GM21528 (cell line): ENCODE results near the gene DCDC2.
"Not testable (repeated sequence)": the region's sequence is repeated elsewhere in the genome, so short reads cannot be mapped to it uniquely, and the experiment has no call there.

Source experiments
- ATAC-seq: cut with Tn5 transposase; IDR thresholded peaks from one replicate; pipeline ENCODE4 v1.9.1; 2021; ENCODE audit warnings: mild to moderate bottlenecking, moderate library complexity; ENCODE audit not compliant: unreplicated experiment, low FRiP score

The DCDC2 gene

DNA sequence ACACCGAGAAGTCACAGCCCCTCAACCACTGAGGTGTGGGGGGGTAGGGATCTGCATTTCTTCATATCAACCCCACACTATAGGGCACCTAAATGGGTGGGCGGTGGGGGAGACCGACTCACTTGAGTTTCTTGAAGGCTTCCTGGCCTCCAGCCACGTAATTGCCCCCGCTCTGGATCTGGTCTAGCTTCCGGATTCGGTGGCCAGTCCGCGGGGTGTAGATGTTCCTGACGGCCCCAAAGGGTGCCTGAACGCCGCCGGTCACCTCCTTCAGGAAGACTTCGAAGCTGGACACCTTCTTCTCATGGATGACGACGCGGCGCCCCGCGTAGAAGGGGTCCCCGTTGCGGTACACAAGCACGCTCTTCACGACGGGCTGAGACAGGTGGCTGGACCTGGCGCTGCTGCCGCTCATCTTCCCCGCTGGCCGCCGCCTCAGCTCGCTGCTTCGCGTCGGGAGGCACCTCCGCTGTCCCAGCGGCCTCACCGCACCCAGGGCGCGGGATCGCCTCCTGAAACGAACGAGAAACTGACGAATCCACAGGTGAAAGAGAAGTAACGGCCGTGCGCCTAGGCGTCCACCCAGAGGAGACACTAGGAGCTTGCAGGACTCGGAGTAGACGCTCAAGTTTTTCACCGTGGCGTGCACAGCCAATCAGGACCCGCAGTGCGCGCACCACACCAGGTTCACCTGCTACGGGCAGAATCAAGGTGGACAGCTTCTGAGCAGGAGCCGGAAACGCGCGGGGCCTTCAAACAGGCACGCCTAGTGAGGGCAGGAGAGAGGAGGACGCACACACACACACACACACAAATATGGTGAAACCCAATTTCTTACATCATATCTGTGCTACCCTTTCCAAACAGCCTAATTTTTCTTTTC, at the start of gene DCDC2:
DCDC2 (minus strand) TSS at position 724 of the 883 bp plus-strand sequence; CDS start at position 415, 309 bp downstream.
- no peak for ATAC-seq

DNA sequence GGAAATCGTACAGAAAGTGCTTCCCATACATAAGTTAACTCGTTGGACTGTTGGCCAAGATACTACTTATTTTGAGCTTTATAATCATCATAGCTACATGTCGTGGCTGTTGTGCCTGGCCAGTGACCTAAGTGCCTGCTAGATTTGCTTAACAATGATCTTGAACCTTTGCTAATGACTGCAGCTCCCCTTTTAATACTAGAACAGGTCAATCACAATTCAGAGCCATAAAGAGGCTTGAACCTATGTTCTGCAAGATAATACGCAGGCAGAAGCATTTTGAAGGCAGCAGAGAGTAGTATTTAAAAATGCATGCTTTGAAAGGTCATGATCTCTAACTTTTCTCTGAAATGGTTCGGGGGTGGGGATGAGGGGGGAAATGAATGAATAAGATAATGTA, 47.4 kb upstream of the DCDC2 start:
- no peak for ATAC-seq

DNA sequence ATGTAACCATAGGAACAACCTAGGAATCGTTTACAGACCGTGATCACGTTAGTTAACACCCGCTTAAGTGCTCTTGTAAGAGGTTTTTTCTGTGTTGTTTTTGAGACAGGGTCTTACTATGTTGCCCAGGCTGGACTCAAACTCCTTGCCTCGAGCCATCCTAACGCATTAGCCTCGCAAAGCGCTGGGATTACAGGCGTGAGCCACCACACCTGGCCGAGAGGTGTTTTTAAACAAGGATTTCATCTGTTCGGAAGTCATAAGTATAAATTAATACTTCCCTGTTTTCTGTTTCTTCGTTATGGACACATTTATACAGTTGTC, 45.6 kb upstream of the DCDC2 start:
- ATAC-seq = no peak

DNA sequence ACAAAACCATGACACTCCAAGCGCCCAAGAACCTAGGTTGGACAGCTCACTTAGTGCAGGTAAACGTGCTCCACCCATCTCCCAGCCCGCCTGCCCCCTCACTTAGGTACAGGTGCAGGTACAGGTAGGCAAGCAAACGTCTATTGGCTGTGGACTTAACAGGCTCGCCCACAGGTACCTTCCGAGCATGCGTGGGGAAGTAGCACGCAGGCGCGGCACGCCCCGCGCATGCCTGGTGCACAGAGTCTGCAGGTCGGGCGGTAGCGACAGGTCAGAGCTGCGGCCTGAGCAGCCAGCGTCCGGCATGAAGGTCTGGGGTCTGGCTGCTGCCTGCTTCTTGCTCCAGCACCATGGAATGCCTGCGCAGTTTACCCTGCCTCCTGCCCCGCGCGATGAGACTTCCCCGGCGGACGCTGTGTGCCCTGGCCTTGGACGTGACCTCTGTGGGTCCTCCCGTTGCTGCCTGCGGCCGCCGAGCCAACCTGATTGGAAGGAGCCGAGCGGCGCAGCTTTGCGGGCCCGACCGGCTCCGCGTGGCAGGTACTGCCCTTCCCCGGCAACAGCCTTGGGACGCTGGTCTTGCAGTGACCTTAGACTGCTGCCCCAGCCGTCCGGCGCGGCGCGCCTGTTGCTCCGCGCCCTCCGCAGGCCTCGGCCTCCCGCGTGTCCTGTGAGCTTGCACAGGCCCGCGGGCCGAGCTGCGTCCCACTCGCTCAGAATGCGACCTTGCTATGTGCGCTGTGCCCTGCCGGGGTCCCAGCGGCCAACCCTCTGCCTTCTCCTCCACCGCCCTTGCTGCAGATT, 45.0 kb upstream of the DCDC2 start, which contains the start of gene MRS2:
MRS2 (plus strand) TSS at position 240 of the 804 bp plus-strand sequence; CDS start at position 351, 111 bp downstream.
- peak; percentile 96 for ATAC-seq

DNA sequence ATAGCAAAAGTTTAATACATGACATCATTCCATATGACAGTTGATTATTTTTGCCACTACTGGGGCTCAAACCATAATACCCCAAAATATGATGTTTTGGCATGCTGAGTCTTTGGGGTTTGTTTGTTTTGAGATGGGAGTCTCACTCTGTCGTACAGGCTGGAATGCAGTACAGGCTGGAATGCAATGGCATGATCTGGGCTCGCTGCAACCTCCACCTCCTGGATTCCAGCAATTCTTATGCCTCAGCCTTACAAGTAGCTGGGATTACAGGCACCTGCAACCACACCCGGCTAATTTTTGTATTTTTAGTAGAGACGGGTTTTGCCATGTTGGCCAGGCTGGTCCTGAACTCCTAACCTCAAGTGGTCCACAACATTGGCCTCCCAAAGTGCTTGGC, 43.6 kb upstream of the DCDC2 start:
- no peak for ATAC-seq

DNA sequence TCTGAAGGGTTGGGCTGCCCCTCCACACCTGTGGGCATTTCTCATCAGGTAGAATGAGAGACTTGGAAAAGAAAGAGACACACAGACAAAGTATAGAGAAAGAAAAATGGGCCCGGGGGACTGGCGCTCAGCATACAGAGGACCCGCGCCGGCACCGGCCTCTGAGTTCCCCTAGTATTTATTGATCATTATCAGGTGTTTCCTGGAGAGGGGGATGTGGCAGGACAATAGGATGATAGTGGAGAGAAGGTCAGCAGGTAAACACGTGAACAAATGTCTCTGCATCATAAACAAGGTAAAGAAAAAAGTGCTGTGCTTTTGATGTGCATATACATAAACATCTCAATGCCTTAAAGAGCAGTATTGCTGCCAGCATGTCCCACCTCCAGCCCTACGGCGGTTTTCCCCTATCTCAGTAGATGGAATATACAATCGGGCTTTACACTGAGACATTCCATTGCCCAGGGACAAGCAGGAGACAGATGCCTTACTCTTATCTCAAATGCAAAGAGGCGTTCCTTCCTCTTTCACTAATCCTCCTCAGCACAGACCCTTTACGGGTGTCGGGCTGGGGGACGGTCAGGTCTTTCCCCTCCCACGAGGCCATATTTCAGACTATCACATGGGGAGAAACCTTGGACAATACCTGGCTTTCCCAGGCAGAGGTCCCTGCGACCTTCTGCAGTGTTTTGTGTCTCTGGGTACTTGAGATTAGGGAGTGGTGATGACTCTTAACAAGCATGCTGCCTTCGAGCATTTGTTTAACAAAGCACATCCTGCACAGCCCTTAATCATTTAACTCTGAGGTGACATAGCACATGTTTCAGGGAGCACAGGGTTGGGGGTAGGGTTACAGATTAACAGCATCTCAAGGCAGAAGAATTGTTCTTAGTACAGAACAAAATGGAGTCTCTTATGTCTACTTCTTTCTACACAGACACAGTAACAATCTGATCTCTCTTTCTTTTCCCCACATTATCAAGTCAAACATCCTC, 42.5 kb upstream of the DCDC2 start:
- ATAC-seq = not testable (repeated sequence)

DNA sequence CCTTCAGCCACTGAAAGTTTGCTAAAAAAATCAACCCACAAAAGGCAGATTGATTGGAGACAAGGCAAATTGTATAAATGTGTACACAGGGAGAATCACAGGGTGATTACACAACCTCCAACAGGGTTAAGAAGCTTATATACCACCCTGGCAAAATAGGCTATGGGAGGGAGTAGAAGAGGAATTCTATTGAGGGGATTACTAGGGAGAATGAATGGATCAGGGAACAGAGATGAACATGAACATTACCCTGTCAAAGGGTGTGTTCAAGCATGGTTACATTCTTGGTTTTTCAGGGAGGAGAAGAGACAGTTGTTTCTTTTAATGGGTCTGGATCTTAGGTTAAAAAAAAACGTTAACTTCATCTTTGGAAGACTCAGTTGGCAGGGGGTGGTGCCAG, 39.8 kb upstream of the DCDC2 start:
- no peak for ATAC-seq

DNA sequence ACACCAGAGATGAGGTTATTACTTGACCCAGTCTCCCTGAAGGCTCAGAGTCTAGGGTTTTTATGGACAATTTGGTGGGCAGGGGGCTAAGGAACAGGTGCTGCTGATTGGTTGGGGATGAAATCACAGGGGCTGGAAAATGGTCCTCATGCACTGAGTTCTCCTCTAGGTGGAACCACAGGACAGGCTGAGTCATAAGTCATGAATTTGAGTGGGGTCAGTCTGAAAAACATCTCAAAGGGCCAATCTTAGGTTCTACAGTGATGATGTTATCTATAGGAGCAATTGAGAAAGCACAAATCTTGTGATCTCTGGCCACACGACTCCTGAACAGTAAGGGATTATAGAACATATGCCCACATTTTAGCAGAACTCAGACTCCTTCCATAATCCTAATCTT, 39.0 kb upstream of the DCDC2 start:
- no peak for ATAC-seq

DNA sequence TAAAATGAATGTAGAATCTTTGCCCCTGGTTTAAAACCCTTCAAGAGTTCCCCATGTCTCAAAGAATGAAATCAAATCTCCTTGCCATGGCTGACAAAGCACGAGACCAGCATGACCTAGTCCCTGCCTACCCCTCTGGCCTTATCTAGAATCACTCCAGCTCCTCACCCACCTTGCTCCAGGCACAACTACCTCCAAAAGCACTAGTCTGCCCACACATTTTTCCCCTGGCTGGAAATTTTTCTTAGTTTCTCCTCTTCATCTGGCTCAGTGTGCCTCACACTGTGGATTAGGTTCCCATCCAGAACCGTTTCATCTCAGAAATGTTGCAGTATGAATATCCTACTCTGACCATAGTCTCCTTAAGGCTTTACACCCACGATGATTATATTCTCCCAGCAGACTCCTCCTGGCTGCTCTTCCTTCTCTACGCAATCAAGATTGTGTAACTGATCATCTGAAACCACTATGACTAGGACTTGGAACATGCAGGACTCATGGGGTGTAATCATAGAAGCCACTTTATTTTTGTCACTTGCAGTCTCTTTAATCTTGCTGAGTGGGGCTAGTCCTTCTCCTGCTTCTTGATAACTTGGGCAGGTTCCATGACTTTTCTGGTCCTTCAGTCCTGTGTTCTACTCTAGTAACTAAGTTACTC, 37.0 kb upstream of the DCDC2 start:
- no peak for ATAC-seq

DNA sequence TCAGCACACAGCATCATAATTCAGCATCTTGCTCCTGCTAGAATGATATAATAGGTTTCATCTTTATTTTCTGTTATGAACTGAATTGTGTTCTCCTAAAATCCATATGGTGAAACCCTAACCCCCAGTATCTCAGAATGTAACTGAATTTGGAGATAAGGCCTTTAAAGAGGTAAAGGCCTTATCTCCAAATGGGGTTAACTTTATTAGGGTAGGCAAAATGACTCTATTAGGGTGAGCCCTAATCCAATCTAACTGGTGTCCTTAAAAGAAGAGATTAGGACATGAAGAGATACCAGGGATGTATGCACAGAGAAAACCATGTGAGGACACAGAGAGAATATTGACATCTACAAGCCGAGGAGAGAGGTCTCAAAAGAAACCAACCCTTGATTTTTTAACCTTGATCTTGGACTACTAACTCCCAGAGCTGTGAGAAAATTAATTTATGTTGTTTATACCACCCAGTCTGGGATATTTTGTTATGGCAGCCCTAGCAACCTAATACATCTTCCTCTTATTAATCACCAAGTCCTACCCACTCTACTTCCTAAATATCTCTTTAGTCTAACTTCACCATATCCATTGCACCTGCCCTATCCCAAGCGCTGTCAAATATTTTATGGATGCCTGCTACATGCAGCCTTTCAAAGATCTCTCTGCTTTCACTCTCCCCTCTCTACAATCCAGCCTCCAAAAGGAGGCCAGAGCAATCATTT, 36.4 kb upstream of the DCDC2 start:
- no peak for ATAC-seq

DNA sequence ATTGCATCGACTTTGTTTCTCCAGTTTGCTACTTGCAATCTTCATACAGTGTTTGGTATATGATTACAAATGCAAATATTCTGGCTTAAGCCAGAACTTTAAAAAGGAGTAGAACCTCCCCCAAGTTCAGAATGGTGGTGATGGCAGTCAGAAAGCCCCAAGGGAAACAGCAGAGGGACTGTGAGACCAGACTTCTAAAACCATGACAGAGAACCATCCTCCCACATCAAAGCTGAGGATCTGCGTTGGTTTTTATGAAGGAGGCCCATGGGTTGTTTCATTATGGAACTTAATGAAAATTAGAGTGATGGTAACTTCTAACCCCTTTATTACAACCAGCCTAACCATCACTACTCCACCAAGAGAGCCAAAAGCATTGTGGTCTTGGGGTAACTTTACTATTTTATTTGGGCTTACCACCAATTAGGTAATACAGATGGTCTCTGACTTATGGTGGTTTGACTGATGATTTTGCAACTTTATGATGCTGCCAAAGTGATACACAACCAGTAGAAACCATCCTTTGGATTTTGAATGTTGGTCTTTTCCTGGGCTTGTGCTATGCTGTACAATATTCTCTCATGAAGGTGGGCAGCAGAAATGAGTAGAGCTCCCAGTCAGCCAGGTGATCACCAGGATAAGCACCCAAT, 34.0 kb upstream of the DCDC2 start:
- ATAC-seq = peak; percentile 80

DNA sequence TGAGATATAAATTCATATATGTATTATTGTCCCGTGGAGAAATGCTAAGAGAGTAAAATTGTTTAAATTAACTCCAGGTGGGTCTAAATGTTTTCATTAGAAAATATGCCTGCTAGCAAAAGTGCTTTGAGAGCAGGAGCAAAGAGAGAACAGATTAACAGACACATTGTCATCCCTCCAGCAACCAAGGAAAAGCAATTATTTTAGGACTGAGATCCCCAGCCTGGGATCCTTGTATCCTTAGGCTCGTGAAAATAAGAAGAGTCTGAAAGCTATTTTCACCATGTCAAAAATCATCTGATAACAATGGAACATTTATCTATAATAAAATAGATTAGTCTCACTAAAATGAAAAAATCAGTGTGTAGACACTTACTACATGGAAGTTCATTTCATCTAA, 33.3 kb upstream of the DCDC2 start:
- no peak for ATAC-seq

DNA sequence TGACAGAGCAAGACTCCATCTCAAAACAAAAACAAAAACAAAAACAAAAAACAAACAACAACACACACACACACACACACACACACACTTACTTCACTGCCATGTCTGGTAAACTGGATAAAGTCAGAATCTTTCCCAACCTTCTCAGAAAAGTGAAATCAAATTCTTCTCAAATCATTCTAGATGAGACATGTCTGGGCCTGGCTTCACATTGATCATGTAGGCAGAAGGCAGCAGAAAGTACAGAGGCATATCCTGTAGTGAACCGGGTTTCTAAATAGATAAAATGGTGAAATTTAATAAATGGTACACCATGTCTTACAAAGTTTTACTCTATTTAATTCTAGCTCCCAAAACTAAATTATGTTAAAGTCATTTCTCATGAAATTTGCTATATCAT, 30.0 kb upstream of the DCDC2 start:
- no peak for ATAC-seq

DNA sequence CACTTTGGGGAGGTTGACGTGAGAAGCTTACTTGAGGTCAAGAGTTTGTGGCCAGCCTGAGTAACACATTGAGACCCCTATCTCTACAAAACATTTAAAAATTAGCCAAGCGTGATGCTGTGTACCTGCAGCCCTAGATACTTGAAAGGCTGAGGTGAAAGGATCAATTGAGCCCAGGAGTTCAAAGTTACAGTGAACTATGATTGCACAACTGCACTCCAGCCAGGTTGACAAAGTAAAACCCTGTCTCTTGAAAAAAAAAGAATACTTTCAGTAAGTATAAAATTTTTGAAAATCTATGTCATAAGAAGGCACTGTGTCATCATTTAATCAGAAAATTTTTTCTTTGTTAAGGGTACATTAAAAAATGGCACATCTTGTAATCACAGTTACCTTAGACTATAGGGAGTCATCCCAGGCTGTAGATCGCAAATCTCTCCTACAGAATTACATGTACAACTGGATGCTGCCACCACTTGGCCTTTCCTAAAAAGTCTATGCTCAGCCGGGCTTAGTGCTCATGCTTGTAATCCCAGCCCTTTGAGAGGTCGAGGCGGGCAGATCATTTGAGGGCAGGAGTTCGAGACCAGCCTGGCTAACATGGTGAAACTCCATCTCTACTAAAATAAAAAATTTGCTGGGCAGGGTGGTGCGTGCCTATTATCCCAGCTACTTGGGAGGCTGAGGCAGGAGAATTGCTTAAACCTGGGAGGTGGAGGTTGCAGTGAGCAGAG, 27.8 kb upstream of the DCDC2 start:
- no peak for ATAC-seq

DNA sequence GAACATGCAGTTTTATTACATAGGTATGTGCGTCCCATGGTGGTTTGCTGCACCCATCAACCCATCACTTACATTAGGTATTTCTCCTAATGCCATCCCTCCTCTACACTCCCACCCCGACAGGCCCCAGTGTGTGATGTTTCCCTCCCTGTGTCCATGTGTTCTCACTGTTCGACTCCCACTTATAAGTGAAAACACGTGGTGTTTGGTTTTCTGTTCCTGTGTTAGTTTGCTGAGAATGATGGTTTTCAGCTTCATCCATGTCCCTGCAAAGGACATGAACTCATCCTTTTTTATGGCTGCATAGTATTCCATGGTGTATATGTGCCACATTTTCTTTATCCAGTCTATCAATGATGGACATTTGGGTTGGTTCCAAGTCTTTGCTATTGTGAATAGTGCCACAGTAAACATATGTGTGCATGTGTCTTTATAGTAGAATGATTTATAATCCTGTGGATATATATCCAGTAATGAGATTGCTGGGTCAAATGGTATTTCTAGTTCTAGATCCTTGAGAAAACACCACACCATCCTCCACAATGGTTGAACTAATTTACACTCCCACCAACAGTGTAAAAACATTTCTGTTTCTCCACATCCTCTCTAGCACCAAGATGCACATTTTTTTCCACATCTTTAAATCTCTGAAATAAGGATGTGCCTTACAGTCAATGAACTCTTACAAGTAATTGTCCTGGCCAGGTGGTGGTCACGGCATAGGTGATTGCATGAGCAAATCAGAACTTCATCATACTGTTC, 26.7 kb upstream of the DCDC2 start:
- not testable (repeated sequence) for ATAC-seq

DNA sequence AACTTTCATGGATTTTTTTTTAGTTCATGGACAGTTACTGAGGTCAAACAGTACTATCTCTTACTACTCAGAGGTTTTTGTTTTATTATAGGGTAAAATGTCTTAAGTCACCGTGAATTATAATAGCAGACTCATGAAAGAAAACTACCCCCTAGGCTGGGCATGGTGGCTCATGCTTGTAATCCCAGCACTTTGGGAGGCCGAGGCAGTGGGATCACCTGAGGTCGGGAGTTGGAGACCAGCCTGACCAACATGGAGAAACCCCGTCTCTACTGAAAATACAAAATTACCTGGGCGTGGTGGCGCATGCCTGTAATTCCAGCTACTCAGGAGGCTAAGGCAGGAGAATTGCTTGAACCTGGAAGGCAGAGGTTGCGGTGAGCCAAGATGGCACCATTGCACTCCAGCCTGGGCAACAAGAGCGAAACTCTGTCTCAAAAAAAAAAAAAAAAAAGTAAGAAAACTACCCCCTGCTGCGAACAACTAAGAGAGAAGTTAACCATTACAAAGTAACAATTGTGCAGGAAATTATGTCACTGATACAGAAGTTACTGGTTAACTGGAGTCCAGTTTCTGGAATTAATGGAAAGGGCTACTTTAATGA, 25.1 kb upstream of the DCDC2 start:
- not testable (repeated sequence) for ATAC-seq

DNA sequence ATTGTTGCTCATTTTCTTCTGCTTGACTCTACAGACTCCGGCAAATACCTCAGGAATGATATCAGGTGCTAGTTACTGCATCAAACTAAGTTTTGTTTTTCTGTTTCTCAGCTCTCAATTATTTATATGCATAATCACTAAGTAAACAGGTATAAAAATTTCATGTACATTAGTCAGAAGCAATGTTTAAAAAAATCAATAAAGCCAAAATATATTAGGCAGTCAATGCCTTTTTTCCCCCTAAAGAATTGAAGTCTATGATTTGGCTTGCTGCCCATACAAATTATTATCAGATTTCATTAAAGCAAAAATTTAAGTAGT, 24.3 kb upstream of the DCDC2 start:
- ATAC-seq = no peak
